ENCODE data around the gene NRXN3.
A peak's percentile ranks its signal among the peaks of the same experiment; 100 is the strongest.

NRXN3 gene

DNA sequence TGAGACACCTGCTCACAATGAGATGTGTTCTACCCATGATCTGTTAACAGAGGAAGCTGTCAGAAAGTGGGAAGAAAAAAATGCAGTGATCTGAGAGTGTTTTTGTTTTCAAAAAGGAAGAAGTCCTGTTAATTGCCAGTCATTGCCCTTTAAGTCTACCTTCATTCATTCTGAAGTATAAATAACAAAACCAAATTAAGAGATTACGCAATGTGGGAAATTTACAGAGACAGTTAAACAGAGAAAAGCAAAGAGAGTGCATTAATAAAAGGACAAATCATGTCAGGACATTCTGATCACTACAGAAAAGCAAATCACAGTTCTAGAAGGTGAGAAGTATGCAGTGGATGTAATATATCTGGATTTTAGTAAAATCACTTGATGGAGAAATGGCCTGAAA lies 154.2 kb downstream of the NRXN3 start:
- DNase-seq (ENCODE audit: low read depth), result no peak

DNA sequence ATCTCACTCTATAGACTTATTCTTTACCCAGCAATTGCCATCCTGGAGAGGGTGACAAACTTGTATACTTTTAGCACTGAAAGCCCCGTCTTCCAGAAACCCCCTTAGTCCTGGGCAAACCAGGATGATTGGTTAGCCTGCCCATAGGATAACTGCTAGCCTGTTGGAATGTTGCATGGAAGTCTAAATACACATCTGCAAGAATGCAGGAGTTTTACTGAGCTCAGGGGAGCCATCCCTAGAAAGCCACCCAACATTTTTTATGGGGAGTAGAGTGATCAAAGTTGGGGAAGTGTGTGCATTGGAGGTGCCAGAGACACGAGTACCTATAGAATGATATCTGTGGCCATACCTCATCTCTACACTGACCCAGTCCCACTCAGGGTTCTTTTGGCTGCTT lies 155.7 kb downstream of the NRXN3 start:
- DNase-seq (ENCODE audit: low read depth), result no peak

DNA sequence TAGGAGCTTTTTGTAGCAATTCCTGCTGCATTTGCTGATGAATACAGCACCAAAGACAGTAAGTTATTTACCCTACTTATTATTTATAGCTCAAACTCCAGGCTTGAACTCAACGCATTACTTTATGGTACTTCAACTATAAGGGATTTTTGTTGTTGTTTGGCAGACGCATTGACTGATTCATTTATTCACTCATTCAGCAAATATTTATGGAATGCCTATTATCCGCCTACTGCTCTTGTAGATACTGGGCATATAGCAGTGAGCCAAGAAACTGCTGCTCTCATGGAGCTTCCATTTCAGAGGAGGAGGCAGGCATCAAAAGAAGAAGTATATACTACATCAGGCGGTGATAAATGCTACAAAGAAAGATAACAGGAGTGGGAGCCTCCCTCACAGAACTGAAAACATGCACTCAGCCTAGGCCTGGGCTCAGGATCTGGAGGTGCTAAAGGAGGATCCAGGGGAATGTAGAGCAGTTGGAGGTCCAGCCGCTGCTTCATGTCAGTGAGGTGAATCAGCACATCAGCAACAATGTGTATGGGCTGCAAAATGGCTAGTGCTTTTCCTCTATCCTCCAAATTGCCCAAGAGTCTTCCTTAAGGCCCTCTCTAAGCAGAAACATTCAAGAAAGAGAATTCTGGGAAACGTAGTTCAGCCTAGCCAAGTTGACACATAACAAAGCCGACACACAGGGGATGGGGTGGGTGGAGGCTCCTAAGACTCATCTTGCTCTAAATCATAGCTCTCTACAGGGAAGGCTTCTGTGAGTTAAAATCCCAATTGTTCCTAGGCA lies 157.5 kb downstream of the NRXN3 start:
- no peak for DNase-seq (ENCODE audit: low read depth)

DNA sequence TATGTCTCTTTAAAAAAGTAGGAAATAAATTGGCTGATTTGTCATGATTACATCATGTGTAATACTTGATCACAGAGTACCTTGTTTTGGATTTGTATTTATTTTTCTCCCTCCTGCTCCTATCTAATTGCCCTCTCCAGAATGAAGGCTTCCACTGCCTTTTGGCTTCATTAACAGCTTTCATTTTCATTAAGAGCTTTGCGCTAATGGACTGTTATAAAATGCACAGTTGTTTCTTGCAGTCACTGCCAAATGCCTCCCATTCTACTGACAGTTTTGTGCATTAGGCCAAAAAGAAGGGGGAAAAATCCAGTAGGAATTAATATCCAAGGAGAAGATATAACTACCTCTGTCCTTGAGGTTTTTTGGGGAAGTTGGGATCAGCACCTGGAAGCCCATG lies 159.2 kb downstream of the NRXN3 start:
- no peak for DNase-seq (ENCODE audit: low read depth)

DNA sequence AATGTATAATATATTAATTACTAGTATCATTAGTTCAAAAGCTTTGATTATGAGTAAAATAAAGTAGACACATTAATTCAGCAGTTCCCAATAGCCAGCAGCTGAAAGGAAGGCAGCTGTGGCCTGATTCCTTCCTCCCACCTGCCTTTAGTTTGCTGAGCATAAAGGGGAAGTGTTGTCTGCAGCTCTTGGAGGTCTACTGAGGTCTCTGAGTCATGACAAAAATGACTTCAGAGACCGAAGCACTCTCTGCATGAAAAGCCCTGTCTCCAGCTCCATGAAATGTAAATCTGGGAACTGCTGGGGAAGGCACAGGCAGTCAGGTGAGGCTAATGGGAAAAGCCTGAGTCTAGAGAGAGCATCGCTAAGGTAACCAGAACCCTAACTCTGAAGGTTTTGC lies 165.4 kb downstream of the NRXN3 start:
- DNase-seq (ENCODE audit: low read depth), result no peak

DNA sequence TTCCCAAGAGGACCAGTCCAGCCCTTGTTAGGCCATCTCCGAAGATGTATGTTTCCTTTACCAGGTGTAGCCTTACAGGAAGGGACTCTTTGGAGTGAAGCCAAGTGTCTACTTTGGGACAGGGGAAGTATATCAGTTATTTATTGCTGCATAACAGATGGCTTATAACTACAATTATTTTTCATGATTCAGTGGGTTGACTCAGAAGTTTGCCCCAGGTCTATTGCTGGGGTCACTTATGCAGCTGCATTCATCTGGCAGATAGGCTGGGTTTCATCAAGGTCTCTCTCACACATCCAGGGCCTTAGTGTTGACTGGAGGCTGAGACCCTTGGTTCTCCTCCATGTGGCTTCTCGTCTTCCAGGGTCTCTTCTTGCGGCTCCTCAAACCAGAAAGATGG lies 170.1 kb downstream of the NRXN3 start:
- DNase-seq (ENCODE audit: low read depth), result no peak

DNA sequence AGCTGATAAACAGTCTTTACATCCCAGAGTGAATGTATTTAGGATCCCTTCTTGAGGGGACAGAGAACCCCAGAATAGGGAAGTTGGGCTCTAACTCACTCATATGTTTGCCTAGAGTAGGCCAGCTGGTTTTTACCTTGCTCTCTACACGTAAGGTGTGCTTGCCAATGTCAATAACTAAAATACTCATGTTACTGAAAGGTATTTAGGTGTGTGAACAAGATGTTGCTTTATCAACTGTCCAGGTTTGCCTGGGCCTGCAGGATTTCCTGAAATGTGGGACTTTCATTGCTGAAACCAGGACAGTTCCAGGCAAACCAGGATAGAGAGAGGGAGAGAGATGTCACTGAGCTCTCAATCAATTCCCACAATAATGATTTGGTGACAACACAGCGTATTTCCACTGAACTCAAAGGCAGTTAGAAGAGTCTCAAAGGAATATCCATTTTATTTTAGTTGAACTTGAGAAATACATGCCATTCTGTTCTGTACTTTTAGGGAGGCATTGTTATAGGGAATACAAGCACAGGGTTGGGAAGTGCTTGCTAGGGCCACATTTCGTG lies 171.7 kb downstream of the NRXN3 start:
- no peak for DNase-seq (ENCODE audit: low read depth)

DNA sequence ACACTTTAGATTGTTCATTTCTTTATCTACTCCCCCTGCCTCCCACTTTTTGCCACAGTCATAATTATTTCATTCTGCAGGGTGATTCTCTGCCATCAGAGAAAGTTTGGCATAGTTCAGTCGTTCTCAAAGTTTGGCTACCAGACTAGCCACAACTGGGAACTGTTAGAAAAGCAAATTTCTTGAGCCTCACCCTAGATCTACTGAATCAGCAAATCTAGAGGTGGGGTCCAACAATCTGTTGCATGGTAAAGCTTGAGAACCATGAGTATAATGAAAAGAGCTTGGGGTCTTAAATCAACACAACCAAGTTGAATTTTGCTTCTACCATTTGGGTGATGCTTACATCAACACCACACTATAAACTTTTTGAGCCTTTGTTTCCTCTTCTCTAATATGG lies 172.7 kb downstream of the NRXN3 start:
- DNase-seq (ENCODE audit: low read depth), result no peak

DNA sequence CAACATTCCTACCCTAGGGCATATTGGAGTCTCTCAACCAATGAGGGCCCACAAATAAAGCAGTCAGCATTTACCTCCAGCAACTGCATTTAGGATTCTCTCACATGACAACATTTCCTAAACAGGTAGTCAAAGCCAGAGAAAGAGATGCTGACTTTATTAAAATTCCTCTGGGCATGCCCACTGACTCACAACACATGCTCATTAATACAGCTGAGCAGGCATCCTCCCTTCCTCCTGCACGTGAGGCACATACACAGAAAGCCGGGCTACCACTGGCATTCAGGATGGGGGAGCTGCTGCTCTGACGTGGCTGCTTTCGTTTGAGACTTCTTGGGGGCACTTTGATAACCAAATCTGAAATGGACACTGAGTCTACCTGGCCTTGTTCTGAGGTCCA lies 174.1 kb downstream of the NRXN3 start:
- no peak for DNase-seq (ENCODE audit: low read depth)

DNA sequence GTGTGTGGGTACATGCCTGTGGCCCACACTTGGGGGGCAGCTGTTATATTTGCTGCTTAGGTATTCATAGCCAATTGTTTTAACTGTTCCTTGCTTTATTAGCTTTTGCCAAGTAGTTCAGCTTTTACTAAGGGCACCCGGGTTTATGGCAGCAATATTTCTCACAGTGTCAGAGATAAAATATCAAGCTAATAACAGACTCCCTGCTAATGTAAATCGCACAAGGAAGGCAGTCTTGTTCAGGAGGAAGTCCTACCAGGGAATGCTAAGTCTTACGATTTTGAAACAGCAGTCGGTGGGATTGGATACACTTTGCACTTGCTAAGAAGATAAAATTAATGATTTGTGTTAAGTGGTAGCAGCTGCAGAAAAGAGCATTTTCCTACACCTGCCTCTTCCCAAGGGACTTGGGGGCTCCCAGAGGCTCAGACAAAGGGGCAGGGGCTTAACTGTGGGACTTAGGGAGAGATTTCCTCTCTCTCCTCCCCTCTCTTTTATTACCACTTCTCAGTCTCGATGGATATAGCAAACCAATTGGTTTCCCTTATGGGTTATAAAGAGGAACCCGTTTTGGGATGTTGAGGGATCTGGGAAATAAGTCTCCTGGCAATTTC lies 175.1 kb downstream of the NRXN3 start:
- no peak for DNase-seq (ENCODE audit: low read depth)

DNA sequence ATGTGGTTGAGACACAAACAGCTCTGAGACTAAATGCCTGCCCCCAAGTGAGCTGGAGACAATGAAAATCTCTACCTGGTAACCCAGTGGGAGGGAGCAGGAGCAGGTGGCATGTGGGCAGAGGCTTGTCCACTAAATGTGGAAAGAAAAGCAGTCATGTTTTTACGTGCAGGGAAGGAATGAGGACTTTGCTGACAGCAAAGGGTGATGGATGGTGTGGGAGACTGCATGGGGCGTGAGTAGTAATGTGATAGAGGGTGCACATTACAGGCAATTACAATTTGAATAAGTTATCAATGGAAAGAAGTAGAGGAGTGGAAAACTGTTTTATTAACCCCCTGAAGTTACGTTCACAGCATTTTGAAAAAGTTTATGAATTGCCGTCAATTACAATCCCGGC lies 176.6 kb downstream of the NRXN3 start:
- no peak for DNase-seq (ENCODE audit: low read depth)

DNA sequence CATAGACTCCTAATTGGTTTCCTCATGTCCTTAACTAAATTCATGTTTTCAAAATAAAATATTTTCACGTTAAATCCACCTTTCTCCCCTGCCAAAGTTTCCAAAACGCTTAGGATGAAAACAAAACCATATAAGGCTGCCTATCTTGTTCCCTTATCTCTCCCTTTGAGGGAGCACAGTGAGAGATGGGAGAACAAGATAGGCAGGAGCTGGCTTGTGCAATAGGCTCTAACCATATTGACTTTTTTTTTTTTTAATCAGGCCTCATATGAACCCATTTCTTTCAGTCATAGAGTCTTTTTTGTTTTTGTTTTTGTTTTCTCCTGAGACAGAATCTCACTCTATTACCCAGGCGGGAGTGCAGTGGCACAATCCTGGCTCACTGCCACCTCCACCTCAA lies 184.9 kb downstream of the NRXN3 start:
- no peak for DNase-seq (ENCODE audit: low read depth)

DNA sequence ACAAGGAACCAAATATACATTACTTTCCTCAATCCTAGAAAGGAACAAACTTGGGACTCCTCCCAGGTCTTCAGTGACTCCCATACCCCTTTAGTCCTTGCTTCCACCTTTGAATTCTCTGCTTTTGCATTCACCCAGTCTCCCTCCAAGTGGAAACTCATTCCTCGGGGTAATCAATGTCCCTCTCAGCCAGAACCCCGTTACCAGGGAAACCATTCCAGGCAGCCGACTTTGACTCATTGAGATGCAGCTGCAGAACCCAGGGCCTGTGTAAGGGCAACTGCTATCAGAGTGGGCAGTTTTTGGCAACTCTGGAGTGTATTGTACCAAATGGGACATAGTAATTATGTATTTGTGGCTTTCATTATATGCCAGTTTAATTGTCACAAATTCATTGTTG lies 186.2 kb downstream of the NRXN3 start:
- DNase-seq (ENCODE audit: low read depth), result no peak

DNA sequence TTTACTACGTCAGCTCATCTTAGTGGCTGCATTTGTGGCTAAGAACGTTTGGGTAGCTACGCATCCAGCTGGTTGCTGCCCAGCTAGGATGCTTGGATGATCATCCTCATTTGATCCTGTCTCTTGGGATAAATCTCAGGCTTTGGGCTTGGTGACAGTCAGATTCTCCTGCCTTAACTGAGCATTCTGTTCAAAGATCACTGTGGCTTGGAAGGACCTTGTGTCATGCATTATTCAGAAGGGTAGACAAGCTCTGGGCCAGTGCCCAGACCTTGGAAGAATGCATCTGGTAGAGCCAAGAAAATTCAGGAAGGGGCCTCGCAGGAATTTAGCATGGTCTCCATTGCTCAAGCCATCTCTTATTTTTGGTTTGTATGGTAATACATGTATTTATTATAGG lies 188.4 kb downstream of the NRXN3 start:
- DNase-seq (ENCODE audit: low read depth), result no peak

DNA sequence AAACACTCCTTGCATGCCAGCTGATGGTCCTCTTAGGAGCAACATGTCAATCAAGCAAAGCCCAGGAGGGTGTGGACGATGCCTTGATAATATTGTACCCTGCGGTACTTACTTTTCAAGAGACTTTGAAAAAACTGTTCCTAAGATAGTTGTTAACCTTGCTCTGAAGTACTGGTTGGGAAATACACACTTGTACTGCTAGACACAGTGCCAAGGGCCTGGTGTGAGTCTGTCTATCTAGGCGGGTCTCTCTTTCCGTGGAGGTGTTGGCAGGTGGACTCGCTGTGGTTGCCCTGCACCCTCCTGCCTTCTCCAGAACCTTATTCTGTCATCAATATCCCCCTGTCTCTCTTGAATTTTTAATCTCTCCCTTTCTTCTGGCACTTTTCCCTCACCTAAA lies 189.4 kb downstream of the NRXN3 start:
- no peak for DNase-seq (ENCODE audit: low read depth)

DNA sequence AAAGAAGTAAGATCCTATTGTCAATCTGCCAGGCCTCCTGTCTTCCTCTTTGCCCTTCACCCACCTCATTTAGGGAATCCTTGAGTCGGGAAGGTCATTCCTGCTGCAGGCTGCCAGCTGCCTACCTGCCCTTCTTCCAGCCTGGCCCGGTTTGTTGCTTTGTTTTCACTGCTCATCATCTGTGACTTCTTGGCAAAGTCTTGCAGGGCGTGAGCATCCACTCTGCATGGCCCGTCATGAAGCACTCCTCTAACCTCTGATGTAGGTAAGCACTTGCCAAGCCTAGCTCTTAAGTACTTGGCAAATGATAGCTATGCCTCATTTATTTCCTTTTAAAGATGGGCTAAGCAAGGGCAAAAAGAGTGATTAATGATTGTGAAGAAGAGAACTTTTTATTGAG lies 192.8 kb downstream of the NRXN3 start:
- no peak for DNase-seq (ENCODE audit: low read depth)

DNA sequence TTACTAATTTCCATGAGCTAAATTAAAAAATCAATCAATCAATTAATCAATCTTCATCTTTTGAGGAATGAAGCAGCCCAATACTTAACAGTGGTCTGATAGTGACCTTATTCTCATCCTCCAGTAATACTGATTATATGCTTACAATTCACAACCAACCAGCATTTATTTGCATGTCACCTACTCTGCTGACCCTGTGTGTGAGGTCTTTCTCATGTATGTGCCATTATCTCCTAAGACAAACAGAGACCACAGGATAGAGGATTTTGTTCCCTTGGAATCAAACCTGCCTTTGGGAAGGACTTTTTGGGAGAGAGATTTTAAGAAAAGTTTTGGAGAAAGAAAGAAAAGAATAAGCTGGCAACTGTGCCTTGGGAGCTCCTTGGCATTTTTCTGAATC lies 197.2 kb downstream of the NRXN3 start:
- no peak for DNase-seq (ENCODE audit: low read depth)

DNA sequence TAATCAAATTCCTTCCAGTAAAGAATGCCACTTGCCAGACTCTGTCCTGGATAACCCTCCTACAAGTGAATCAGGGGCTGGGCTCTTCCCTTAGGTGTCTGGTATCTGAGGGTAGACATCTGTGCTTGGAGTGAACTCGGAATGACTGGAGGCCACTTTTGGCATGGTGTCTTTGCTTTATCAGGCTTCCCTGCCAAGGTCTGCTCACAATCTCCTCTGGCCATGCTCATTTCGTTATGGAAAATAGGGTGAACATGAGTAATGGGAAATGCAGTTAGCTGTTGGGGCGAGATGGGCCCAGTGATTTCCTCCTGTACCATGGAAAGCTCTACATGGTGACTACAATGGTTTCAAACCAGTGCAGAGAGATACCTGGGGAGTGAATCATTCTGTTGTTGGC lies 212.9 kb downstream of the NRXN3 start:
- no peak for DNase-seq (ENCODE audit: low read depth)

DNA sequence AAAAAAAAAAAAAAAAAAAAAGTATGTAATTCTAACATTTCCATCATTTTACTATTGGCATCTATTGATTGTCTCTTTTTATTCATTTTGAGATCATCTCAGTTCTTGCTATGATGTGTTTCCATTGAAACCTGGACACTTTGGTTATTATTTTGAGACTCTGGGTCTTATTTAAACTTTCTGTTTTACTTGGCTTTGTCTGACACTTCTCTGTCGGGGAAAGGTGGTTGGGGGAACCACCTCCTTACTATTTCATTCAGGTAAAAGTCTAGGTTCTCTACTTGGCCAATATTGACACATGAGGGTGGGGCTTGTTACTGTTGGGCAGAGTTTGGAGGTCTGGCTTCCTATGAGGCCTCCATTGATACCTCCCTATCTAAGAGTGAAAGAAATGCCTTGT lies 228.0 kb downstream of the NRXN3 start:
- DNase-seq (ENCODE audit: low read depth), result no peak

DNA sequence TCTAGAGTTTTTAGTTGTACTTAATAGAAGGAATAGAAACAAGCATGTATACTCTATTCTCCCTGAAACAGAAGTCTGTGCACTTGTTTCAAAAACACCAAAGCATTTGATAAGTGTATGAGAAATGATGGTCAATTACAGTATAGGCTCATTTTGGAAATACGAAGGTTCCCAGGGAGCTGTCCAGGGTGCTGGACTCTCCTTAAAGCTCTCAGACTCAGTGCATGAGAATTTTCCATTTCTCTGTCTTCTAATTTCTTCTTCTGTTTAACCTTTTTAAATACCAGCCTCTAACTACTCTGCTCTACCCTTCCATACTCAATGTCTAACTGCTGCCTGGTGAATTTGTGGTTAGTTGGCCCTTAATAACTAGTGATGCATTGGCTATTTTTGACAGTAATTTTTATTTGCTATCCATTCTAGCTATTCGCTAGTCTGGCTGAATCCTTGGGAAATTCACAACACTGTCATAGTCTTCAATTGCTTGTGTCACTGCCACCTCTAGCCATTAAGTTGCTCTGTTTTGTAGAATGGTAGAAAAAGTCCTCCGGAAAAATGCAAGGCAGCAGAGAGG lies 229.2 kb downstream of the NRXN3 start:
- no peak for DNase-seq (ENCODE audit: low read depth)

DNA sequence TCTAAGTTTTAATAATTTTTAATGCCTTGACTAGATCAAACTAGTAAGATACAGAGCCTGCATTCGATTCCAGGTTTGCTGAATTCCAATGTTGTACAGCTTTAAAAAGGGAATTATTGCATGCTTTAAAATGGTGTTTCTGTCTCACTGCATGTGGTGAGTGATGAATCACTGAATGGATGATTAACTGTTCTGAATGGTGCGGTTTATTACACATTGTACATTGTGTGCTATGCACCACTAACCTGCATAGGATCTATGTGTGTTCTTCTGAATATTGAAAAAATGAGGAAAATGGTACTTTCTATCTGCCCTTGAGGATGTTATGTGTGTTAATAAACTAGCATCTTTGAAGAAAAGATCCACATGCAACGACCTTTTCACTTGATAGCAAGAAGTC lies 231.7 kb downstream of the NRXN3 start:
- DNase-seq (ENCODE audit: low read depth), result no peak

DNA sequence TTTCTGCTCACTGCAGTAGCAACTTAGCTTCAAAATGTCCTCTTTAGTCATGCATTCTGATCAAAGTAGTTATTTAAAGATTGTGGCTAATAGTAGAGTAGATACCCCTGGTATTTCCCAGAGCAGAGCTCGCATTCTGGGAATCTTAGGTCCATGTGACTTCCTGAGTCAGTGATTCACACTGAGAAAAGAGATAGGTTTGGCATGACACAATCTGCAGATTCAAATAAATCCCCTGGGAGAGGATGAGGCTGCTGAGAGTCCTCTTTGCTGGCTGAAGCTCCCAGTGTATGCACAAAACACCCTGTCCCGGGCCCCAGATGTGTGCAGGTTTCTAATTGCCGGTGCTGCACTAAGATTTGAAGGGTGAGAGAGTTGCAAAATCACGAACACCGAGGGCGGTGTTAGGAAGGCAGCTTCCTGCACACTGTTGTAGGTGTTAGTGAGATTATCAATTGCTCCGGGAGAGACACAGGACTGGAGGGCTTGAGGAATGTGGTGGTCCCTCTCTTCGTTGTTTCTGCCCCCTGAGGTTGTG lies 233.2 kb downstream of the NRXN3 start:
- DNase-seq (ENCODE audit: low read depth), result peak; percentile 6

Data from HS-5 (cell line).